Activated CD8-positive, alpha-beta T cell treated with anti-CD3 and anti-CD28 coated beads for 36 hours (primary cell): ENCODE results near the gene CSF1. TPM values are rescaled to one million over a fixed set of nuclear protein-coding genes. Genes with fewer than 3 reads are reported as not detected.

Experiments
- ATAC-seq: fragments of 200-7000 bp; cut with Tn5 transposase; one replicate; pipeline ENCODE4 v1.10.0; 2021; ENCODE audit warnings: mild to moderate bottlenecking, moderate library complexity
- CTCF ChIA-PET: fragments of 350-600 bp; sonication (Branson Sonifier 250); formaldehyde crosslinking; loops from one replicate; lab custom pipeline; 2021; ENCODE audit warnings: antibody characterized with exemption; lab: Charles Lee
- POLR2A ChIA-PET: fragments of 350-600 bp; sonication (Branson Sonifier 250); formaldehyde crosslinking; loops from one replicate; lab custom pipeline; 2021; ENCODE audit warnings: antibody characterized with exemption; lab: Charles Lee
- DNase-seq: peaks from one replicate; pipeline ENCODE4 v3.0.0-alpha.2; 2020
- H3K27ac Mint-ChIP-seq: one replicate; pipeline ENCODE4 v1.8.0; 2021; ENCODE audit warnings: mild to moderate bottlenecking, mixed read lengths
- H3K27me3 Mint-ChIP-seq: one replicate; pipeline ENCODE4 v1.8.0; 2021; ENCODE audit warnings: mixed read lengths
- H3K36me3 Mint-ChIP-seq: one replicate; pipeline ENCODE4 v1.8.0; 2021; ENCODE audit warnings: low read depth, mixed read lengths
- H3K4me1 Mint-ChIP-seq: one replicate; pipeline ENCODE4 v1.8.0; 2021; ENCODE audit warnings: low read depth, mixed read lengths
- H3K4me3 Mint-ChIP-seq: one replicate; pipeline ENCODE4 v1.8.0; 2021; ENCODE audit warnings: mild to moderate bottlenecking, moderate library complexity, mixed read lengths
- H3K9me3 Mint-ChIP-seq: one replicate; pipeline ENCODE4 v1.8.0; 2021; ENCODE audit warnings: mixed read lengths
- intact Hi-C: fragments of 100-400 bp; cut with micrococcal nuclease; formaldehyde crosslinking; loops from one replicate; pipeline ENCODE4 v1.10.0; 2022
- total RNA-seq, 2 experiments: library from RNA; stranded (reverse); gene quantifications; one replicate each; pipeline ENCODE4 v1.2.3, GENCODE V29; 2021
- TF ChIP-seq, protein P1 (sequence below): fragments of 200-600 bp; IDR thresholded peaks from one replicate; pipeline ENCODE4 v1.8.0; 2022; ENCODE audit warnings: antibody characterized with exemption, mild to moderate bottlenecking

CSF1 gene
- total RNA-seq, 2 experiments from 2014 or later: 28.3 to 33.3 TPM

DNA sequence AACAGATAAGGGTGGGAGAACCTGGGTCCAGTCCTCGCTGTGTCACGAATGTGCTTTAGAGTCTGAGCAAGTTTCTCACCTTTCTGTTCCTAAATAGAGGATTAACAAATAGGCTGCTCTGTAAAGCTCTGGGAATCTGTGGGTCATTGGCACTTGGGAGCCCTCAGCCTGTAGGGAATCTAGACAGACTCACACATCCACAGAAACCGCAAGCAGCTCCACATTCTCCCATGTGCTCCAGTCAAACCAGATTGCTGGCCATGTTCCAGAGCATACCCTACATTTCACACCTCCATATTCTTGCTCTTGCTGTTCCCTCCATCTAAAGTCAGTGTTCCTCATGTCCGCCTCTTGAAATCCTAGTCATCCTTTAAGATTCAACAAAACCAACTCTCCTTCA lies 66.1 kb downstream of the CSF1 start:
- H3K4me1 Mint-ChIP-seq: no peaks in the 10 kb centered on the region
- CTCF ChIA-PET: interaction anchor here (1.9 to 18.3 kb wide), 2 partner anchors 8 to 195 kb away, joined by 12 to 745 read pairs; partner anchors contain the start of gene AHCYL1
- intact Hi-C loops: no loop called here

DNA sequence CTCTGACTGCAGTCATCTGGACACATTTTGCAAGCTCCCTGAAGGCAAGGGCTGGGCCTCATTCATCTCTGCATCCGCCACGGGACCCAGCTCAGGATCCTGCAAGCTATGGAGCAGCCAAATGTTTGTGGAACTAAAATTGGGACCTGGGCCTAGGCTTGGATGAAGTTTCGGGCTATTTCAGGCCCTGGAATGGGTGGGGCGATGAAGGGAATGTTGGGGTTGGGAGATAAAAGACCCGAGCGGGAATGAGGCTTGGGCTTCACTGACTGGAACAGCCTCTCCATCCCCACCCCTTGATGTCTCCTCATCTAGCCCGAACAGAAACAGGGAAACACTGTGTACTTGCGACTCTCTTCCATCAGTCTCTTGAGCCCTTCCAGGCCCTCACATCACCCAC lies 66.6 kb downstream of the CSF1 start:
- no peak overlapping the region for H3K27ac Mint-ChIP-seq
- CTCF ChIA-PET: interaction anchor here (0.9 to 18.3 kb wide), 2 partner anchors 26 to 195 kb away, joined by 3 to 745 read pairs; no protein-coding TSS in a partner anchor

More for the DNA sequence above, 66.1 kb downstream of the CSF1 start:
- POLR2A ChIA-PET: no interaction called here
- TF ChIP-seq, protein P1, sequence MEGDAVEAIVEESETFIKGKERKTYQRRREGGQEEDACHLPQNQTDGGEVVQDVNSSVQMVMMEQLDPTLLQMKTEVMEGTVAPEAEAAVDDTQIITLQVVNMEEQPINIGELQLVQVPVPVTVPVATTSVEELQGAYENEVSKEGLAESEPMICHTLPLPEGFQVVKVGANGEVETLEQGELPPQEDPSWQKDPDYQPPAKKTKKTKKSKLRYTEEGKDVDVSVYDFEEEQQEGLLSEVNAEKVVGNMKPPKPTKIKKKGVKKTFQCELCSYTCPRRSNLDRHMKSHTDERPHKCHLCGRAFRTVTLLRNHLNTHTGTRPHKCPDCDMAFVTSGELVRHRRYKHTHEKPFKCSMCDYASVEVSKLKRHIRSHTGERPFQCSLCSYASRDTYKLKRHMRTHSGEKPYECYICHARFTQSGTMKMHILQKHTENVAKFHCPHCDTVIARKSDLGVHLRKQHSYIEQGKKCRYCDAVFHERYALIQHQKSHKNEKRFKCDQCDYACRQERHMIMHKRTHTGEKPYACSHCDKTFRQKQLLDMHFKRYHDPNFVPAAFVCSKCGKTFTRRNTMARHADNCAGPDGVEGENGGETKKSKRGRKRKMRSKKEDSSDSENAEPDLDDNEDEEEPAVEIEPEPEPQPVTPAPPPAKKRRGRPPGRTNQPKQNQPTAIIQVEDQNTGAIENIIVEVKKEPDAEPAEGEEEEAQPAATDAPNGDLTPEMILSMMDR: no peak
- ATAC-seq (no peak), DNase-seq (no peak)
- no peaks in the 10 kb centered on the region for H3K27me3 Mint-ChIP-seq
- H3K36me3 Mint-ChIP-seq: no peaks in the 10 kb centered on the region
- H3K9me3 Mint-ChIP-seq: no peaks in the 10 kb centered on the region
- H3K27ac Mint-ChIP-seq: no peak overlapping the region
- H3K4me3 Mint-ChIP-seq: no peak overlapping the region

DNA sequence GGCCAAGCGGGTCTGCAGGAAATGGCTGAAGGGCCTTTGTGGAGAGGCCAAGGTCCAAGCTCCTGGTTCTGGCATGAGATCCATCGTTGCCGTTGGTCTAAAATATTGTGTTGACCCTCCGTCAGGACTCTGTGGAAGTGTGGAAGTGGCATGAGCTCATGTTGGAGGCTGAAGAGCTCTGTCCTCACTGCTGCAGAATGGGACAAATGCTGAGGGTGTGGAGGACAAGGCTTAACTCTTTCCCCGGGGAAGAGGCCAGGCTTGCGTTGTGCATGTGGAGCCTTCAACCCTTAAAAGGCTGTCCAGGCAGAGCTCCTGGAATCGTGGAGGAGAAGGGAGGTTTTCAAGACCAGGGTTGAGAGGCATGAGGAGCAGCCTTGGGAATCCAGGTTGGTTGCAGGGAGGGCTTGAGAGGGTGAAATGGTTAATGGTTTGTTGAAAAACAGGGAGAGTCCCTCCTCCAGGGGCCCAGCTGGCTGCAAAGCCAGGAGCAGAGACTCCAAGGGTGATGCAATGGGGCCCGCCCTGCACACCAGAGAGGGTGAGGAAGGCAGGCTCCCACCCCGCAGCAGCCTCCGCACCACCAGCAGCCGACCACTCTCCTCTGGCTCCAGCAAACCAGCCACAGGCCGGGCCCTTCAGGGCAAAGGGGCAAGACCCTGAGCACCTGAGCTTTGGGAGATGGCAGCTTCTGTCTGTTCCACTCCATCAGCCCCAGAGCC lies 67.2 kb downstream of the CSF1 start:
- Mint-ChIP-seq H3K9me3 (no peaks in the 10 kb centered on the region), H3K36me3 (no peaks in the 10 kb centered on the region), H3K4me1 (no peaks in the 10 kb centered on the region), H3K27ac (no peak overlapping the region), H3K4me3 (no peak overlapping the region), H3K27me3 (no peaks in the 10 kb centered on the region)
- TF ChIP-seq, protein P1: no peak
- POLR2A ChIA-PET: interaction anchor here (1.2 to 1.4 kb wide), 2 partner anchors 35 to 57 kb away, joined by 3 read pairs; no protein-coding TSS in a partner anchor
- ATAC-seq (no peak), DNase-seq (no peak)
- intact Hi-C loops: no loop called here
- CTCF ChIA-PET: interaction anchor here (0.9 to 18.3 kb wide), 2 partner anchors 26 to 196 kb away, joined by 3 to 745 read pairs; no protein-coding TSS in a partner anchor

More for the DNA sequence above, 66.6 kb downstream of the CSF1 start:
- H3K4me1 Mint-ChIP-seq: no peaks in the 10 kb centered on the region
- TF ChIP-seq, protein P1: no peak
- intact Hi-C loops: no loop called here
- no peak for ATAC-seq
- no peaks in the 10 kb centered on the region for H3K9me3 Mint-ChIP-seq
- DNase-seq: no peak
- H3K27me3 Mint-ChIP-seq: no peaks in the 10 kb centered on the region
- POLR2A ChIA-PET: no interaction called here
- no peaks in the 10 kb centered on the region for H3K36me3 Mint-ChIP-seq
- no peak overlapping the region for H3K4me3 Mint-ChIP-seq

DNA sequence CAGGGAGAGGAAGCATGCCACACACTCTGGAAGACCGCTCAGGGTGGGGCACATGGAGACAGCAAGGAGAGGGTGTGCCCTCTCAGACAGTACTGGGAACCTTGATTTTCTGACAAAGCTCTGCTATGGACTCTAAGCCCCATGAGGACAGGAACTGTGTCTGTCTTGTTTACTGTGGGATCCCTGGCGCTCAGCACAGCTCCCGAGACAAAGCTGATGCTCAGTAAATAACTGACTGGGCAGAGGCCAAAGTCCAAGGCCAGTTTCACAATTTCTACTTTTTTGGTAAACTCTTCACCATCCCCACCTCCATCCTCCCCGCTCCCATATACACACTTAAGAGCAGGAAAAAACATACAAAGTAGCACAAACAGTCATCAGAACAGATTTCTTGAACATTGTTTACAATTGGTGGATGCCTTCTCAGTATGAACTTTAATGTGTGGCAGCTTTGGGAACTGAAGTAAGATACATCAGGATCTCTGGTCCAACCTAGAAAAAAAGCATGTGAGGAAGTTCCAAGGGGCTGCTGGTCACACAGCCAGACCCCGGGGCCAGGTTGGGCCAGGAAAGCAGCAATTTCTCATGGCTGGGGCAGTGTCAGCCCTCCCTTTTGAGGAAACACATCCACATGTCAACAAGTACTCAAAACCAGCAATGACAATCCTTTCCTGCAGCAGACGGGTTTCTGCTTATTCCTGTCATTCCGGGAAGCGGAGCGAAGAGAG lies 68.3 kb downstream of the CSF1 start:
- DNase-seq (no peak), ATAC-seq (no peak)
- Mint-ChIP-seq H3K27ac (no peak overlapping the region), H3K9me3 (no peaks in the 10 kb centered on the region), H3K4me1 (no peaks in the 10 kb centered on the region), H3K36me3 (no peaks in the 10 kb centered on the region), H3K27me3 (no peaks in the 10 kb centered on the region), H3K4me3 (no peak overlapping the region)
- TF ChIP-seq, protein P1: no peak
- POLR2A ChIA-PET: interaction anchor here (1.2 to 1.4 kb wide), 3 partner anchors 36 to 202 kb away, joined by 3 to 4 read pairs (median 3); no protein-coding TSS in a partner anchor
- CTCF ChIA-PET: interaction anchor here (0.9 to 18.3 kb wide), 5 partner anchors 10 to 337 kb away, joined by 3 to 745 read pairs (median 3); no protein-coding TSS in a partner anchor
- intact Hi-C loops: no loop called here
